GM18870 (cell line): Measurements from ENCODE around the gene COL19A1.

ENCODE experiments used
- ATAC-seq: cut with Tn5 transposase; IDR thresholded peaks from one replicate; pipeline ENCODE4 v1.9.1; 2021; ENCODE audit warnings: moderate library complexity; ENCODE audit not compliant: unreplicated experiment

The COL19A1 gene

DNA sequence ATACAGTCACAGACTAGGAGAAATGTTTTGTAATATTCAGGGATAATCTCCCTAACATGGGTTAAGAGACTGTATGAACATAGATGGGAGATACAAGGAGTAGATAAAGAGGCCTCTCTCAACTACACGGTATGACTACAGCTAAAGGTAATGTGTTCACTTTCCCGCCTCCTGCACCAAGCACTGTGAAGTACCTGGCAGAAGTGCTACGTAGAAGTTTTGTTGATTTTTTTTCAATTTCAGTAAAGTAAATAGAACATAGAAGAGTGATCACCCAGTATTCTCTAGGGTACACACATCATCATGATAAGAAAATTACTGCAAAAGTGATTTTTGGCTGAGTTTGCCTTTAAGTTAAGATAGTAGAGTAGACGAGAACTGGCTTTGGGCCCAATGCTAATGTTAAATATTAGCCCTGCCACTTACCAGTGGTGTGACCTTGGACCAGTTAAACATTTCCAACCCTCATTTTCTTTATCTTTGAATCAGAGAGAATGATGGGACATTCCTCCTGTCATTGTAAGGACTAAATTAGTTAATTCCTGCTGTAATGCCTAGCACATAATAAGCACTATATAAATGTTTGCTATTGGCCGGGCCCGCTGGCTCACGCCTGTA is 253.0 kb downstream of the COL19A1 start:
- ATAC-seq, result no peak

DNA sequence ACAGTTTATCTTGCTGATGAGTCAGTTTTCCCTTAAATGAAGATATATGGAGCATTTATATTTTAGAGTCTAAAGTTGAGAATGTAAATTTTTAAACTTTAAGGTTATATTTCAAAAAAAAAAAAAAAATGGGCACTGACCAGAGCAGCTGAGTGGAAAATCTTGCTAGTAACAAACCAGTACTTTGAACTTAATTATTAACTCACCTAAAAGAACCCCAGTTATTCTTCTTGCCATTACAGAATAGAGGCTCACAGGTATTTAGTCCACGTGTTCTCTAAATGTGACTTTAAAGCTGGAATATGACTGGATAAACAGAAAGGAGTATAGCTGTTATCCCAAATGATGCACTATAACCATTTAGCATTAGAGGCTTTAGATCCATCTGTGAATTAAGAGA is 258.1 kb downstream of the COL19A1 start:
- ATAC-seq, result no peak

DNA sequence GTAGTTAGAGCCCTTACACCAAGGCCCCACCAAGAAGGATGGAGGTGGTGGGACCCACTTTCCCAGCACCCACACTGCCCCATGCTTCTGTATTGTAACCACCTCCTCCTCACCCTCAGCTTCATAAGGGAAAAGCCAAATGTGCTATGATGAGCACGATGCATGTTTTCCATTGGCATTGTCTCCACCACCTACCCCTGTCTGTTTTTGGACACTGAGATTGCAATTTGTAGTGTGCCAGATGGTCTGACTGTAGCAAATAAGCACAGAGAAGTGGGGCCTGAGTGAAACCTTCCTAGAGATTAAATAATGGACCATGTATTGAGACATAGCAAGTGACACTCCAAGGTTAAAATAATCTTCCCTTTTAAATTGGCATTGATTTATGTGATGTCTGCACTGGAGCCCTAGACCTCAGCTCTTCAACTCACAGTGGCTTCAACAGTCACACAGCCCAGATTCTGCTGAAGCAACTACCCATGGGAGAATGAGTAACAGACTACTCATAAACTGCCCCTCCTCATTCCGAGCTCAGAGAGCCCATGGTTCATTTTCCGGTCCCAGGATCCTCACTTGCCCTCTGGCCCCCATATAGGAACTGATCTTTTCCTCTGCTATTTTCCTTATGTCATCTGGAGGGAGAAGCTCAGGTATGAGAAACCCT is 258.7 kb downstream of the COL19A1 start:
- no peak for ATAC-seq

DNA sequence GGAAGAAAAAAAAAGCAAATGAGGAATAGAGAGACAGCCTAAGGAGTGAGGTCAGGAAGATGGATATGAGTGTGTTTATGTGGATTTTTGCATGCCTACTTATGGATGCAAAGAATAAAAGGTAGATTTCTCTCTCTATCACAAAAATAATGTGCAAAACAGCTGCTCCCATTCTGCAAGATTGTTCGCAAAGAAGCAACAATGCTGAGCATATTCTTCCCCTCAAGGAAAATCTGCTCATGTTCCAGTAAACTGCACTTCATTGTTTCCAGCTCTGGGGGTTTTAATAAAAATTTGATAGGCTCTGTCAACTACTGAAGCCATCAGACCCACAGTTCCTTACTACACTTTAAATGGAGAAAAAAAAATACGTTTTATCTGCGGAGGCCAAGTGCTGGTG is 259.2 kb downstream of the COL19A1 start:
- ATAC-seq, result no peak

DNA sequence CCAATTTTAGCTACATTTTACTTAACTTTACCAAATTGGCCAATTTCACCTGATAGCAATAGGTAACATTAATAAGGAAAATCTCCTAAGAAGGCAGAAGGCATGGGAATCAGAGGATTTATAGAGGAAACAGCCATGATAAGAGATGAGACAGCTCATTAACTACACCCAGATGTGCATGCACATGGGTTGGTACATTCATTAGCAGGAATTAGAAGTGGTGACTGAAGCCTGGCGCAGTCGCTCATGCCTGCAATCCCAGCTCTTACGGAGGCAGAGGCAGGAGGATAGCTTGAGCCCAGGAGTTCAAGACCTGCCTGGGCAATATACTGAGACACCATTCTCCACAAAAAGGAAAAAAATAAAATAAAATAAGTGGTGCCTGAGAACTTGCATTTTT is 263.0 kb downstream of the COL19A1 start:
- no peak for ATAC-seq

DNA sequence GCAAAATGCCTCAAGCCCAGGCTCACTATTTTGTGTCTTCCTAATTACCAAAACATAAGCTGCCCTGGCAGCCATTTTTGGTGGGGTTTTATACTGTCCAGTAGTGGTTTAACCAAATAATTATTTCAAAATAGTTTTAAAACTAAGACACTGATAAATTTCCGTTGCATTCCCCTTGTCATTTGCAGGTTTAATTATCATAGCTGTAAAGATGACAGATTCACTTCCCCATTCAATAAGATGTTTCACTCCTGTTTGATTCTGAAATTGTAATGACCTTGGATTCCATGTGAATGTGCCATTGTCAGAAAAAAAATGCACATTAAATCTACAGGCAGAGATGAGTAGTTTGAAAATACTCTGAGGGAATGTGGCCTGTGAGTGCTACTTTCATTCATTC is 264.5 kb downstream of the COL19A1 start:
- ATAC-seq, result peak; percentile 2

DNA sequence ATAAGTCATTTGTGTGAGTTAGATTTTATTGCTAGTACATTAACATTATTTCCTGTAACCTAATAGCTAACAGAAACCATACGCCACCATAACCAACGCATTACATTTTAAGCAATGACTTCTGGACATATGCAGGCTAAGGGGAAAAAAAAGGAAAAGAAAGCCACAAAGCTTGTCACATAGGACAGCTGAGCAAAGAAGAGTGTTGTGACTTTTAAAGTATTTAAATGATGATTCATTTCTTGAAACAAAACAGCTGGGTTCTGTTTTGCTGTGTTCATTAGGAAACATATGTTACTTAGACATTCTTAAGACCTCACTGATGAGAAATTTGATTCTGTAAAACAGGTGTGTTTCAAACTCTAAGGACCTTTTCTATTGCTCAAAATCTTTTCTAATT is 265.2 kb downstream of the COL19A1 start:
- peak; percentile 97 for ATAC-seq

DNA sequence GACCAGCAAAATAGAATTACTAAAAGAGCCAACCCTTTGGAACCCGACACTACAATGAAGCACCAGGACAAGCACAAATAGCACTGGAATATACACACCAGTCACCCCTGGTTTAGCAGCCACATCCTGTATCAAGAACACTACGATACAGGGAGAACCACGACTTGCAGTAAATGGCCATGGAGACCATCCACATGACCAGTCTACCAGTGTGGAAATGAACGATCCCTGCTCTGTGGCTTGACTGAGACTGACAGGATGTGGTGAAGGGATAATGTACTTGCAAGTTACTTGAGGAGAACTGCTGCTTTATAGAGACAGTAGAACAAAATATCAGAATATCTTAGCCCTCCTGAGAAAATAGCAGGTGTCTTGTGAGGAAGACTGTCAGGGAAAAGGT is 266.9 kb downstream of the COL19A1 start:
- ATAC-seq, result no peak

DNA sequence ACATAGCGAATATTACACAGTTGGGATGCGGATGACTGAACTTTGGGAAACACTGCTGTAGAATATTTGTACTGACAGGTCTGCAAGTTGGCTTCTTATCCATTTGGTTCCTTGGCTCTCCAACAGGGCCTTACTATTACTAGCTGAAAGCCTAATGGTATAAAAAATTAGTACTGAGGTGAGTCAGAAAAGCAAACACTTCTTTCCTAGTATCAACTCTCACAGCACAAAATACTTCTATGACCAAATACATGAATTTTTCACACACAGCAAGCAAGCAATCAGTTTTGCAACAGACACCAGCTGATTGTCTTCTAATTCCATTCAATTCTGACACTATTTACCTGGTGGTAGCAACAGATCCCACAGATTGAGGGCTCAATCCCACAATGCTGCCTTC is 268.2 kb downstream of the COL19A1 start:
- ATAC-seq, result no peak

DNA sequence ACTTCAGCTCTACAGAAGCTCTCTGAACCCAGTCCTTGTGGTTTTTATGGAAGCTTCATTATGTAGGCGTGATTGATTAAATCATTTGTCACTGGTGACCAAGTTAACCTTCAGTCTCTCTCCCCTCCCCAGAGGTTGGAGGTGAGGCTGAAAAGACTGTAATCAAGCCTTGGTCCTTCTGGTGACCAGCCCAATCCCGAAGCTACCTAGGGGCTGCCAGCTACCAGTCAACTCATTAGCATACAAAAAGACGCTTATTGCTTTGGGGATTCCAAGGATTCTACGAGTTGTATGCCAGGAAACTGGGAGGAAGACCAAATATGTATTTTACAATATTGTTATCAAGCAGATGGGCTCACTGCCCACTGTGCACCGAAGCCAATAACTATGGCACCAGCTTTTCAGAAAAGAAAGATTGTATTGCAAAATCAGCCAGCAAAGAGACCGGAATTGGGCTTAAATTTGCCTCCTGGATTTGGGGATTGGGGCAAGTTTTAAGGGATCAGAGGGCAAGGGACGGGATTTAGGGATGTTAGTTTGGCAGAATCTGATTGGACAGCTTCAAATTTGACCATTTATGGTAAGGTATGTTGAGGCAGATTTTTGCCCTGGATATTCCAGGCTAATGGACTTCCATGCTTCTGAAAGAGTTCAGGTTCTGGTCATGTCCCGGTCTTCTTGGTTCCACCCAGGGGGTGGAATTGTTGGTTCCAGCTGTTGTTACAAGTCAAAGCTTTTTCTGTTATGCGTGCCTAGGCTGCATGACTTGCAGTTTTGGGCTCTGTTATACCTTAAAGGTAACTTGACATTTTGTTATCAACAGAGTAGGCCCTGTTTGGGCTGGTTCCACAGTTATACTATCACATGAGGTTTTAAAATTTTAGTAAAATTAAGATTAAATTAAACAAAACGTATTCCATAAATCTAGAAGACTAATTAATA is 269.1 kb downstream of the COL19A1 start:
- ATAC-seq, result no peak

DNA sequence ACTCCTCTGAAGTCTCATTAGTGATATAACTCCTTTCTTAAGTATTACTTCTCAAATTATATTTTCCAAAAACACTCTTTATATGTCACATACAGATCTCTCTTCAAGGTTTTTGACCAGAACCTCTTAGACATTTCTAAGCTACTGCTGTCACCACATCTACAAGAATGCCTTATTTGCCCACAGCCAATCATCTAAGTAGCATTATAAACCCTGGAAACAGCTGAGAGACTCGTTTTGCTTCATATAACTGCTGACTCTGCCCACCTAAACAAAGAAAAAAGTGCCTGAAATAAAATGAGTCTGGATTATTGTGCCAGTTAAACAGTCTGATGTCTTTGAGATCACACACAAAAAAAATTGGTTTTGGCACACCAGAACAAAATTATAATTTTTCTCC is 270.6 kb downstream of the COL19A1 start:
- no peak for ATAC-seq

DNA sequence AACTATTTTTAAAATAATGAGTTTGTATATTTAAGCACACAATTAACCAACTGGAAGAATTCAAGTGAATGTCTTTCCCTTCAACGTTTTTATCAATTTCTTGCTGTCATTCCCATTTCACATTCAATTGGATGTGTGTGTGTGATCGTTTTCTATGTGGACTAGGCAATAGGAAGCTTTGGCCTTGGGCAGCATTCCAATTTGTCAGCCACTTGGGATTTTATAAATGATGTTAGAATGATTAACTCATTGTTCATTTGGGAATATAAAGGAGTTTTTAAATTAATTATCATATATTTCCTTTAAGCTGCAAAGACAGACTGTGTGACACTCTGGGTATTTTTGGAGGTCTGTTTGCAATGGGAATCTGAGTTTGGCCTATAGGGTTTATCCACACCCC is 274.1 kb downstream of the COL19A1 start:
- no peak for ATAC-seq

DNA sequence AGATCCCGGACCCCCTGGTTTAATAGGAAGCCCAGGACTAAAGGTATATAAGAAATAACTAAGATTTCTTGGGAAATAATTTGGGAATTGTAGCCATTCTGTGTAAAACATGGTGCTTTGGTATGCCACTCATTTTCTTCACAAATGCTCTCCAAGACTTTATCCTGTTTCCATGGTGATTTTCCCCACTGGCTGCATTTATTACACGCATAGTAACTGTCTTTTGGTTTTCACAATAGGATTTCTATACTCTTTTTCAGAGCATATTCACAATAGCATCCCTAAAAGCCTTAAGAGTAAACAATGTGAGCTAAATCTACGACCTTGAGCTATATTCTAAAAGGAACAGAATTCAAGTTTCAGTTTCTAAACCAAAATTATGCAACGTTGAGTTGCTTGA is 275.7 kb downstream of the COL19A1 start:
- ATAC-seq, result no peak

DNA sequence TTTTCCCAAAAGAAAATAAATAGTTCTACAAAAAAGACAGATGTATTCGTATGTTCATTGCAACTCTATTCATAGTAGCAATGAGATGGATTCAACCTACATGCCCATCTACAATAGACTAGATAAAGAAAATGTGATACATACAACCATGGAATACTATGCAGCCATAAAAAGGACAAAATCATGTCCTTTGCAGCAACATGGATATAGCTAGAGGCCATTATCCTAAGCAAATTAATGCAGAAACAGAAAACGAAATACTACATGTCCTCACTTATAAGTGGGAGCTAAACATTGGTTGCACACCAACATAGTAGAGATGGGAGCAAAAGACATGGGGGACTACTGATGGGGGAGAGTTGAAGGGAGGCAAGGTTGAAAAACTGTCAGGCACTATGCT is 278.8 kb downstream of the COL19A1 start:
- no peak for ATAC-seq

DNA sequence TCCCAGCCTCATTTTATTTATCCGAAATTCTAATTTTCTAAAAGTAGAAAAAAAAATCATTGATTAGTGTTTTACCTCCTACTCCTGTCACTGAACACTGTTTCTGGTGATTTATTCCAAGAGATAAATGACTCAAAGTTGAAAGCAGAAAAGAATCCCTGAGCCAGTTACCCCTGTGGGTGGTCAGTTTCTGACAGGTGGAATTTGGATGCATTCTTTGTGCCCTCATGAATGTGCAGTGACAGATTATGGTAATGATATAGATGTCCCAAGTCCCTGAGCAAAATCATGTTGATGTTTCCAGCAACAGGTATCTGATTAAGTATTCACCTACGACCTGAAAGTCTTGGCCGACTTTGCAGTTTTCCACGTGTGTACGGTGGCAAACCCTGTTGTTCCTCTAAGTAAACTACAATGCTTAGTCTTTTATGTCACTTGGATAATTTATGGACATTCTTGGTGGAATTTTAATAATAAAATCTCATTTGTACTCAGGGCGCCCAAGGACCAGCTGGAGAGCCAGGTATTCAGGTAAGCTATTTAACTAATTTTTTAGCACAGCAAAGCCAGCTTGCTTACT is 282.9 kb downstream of the COL19A1 start:
- no peak for ATAC-seq

DNA sequence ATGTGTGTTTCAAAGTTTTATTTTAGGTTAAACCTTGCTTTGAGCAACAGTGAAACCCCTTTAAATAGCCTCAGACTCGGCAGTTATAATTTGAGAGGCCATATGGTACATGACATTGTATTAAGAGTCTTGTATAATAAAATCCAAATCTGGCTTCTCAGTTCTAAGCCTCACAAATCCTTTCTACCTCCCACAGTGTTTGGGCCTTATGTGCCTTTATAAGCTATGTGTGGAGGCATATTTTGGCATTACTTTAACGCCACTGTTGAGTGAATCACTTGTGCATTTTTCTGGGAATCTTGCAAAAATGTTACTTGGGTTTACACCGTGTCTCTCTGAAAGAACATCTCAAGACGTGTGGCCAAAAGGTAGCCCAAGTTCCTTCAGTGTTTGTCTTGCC is 284.2 kb downstream of the COL19A1 start:
- no peak for ATAC-seq

DNA sequence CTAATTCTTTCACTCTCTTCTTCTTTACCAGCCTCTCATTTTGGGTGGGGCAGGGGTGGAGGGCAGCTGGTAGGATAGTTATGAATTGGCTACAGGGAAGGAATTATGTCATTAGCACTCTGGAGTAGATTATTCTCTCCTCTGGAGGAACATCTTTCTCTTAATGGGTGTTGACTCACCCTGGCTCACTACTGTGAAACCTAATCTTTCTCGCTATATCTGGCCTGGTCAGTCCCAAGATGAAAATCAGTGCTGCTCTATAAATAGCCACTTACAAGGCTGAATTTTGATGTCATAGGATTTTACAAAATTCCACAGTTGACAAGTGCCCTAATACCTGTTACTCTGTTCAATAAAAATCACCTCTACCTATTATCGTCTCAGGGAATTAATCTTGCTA is 285.3 kb downstream of the COL19A1 start:
- no peak for ATAC-seq

DNA sequence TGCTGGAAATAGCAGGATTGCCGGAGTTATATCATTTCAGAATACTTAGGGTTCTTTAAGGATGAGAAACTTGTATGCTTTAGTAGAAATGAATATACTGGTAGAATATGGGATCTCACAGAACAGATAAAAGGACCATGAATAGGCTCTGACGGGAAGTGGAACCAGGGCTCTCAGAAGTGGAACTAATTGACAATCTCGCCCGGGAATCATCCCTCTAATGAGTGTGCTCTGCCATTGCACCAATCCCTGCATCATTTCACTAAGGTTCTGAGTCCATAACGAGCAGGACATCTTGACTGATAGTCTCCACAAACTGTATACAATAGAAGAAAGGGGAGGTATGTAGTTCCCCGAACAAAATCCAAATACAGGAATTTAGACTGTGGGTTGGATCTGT is 286.4 kb downstream of the COL19A1 start:
- no peak for ATAC-seq

DNA sequence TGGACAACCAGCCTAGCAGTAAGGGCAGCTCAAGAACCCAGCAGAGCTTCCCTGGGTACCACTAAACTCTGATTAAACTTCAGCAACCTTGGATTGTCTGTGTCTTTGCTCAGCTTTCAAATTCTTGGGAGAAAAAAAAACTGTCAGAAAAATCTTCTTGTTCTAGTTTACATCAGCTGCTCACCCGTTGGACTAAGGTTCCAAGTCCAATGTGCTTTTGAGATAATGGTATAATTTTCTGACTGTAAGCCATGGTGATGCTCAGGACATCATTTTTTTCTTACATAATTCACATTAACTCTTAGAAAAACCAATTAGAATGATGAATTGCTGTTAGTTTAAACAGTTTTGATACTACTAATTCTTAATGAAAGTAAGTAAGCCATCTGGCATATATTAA is 290.7 kb downstream of the COL19A1 start:
- no peak for ATAC-seq

DNA sequence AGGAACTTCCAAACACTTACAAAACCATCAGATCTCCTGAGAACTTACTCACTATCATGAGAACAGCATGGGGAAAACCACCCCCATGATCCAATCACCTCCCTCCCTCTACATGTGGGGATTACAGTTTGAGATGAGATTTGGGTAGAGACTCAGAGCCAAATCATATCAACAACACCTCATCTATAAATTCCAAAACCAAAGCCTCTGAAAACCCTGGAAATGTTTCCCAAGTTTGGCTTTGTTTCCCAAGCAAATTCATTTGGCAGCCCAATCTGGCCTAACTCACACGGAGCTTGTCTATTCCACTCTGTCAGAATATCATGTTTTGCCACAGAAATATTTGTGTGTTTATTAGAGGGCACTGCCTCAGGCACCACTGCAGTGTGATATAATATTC is 293.9 kb downstream of the COL19A1 start:
- ATAC-seq, result no peak

DNA sequence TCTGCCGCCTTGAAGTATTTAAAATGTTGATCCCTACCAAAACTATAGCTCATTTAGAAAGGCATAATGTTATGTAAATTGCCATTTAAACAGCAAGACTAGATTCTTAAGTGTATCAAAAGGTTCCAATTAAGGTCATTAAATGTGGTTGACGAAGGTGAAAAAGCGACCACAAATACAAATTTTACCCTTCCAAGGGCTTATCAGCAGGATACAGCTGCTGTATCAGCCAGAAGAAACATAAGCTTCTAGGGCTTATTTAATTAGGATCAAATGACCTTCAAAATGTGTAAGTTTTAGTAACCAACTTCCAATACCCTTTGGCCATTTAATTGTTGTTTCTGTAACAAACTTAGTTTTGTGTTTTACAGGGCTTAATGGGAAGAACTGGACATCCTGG is 296.6 kb downstream of the COL19A1 start:
- no peak for ATAC-seq

DNA sequence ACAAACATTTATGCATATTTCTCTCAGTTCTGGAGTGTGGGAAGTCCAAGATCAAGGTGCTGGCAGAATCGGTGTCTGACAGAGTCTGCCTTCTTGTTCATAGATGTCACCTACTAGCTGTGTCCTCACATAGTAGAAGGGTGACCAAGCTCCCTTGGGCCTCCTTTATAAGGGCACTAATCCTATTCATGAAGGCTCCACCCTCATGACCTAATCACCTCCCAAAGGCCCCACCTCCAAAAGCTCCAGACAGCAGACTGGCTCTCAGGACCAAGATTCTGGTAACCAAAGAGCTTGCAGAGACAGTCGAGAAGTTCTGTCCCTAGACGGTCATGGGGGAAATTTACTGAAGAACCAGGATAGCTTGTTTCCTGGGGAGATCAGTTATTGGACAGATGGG is 297.4 kb downstream of the COL19A1 start:
- ATAC-seq, result no peak
